HepG2 (cell line): ENCODE data around the gene DOCK10. TPM values are rescaled to one million over a fixed set of nuclear protein-coding genes. Genes with fewer than 3 reads are reported as not detected.

ENCODE experiments used
- ATAC-seq: fragments of 200-7000 bp; cut with Tn5 transposase; 3 replicates; pipeline ENCODE4 v1.9.1; 2020; ENCODE audit warnings: mild to moderate bottlenecking, moderate library complexity
- BruUV-seq: library from RNA; stranded (reverse); fragments of 400-500 nt; replicated peaks from 2 replicates; lab custom pipeline; 2021; lab: Mats Ljungman, UMichigan
- CTCF ChIA-PET: fragments of 300-600 bp; formaldehyde crosslinking; extraction: SDS; loops from one replicate; lab custom pipeline; 2021; ENCODE audit warnings: low total read pairs, inconsistent platforms, low intra/inter-chr PET ratio; lab: Yijun Ruan, JAX
- POLR2A ChIA-PET: fragments of 350-600 bp; sonication (Branson Sonifier 250); formaldehyde crosslinking; loops from one replicate; lab custom pipeline; 2020; ENCODE audit warnings: antibody characterized with exemption, inconsistent platforms; lab: Yijun Ruan, JAX
- DNase-seq: peaks from one replicate; pipeline ENCODE4 v3.0.0-alpha.2; 2015; ENCODE audit warnings: low spot score
- FAIRE-seq: peaks from 3 replicates; lab custom pipeline; 2011; peaks lifted over from hg19 to GRCh38; lab: Jason Lieb, UNC
- H2AFZ ChIP-seq: one replicate; pipeline ENCODE4 v1.6.1; 2011; ENCODE audit warnings: low read length, inconsistent platforms
- H3K27ac ChIP-seq: fragments of 300-600 bp; 3 replicates; pipeline ENCODE4 v1.8.0; 2011; ENCODE audit warnings: mixed run types, mild to moderate bottlenecking, mixed read lengths, low read length, inconsistent platforms; ENCODE audit not compliant: insufficient read depth; ENCODE audit errors: extremely low read length
- H3K27me3 ChIP-seq, 2 experiments: fragments of 200-600 bp in 1 of 2; 2 replicates in 1 of 2; 3 replicates in 1 of 2; pipeline versions ENCODE4 v1.6.0 to v1.8.0; 2011; ENCODE audit warnings: low read length in 2 of 2, mild to moderate bottlenecking in 2 of 2, moderate library complexity in 2 of 2, inconsistent platforms in 1 of 2; ENCODE audit not compliant: insufficient read depth in 2 of 2, control insufficient read depth in 1 of 2
- H3K36me3 ChIP-seq, 2 experiments: fragments of 200-600 bp in 1 of 2; replicated peaks in 1 of 2; 2 replicates in 1 of 2; 3 replicates in 1 of 2; pipeline versions ENCODE4 v1.5.1 to v1.8.0; 2011; ENCODE audit warnings: low read length in 2 of 2, inconsistent platforms in 1 of 2; ENCODE audit not compliant: insufficient read depth in 2 of 2, control insufficient read depth in 1 of 2
- H3K4me1 ChIP-seq: 2 replicates; pipeline ENCODE4 v1.5.1; 2012; ENCODE audit warnings: low read length, inconsistent platforms; ENCODE audit not compliant: insufficient read depth
- H3K4me2 ChIP-seq: 2 replicates; pipeline ENCODE4 v1.6.0; 2011; ENCODE audit warnings: low read depth, low read length, inconsistent platforms
- H3K4me3 ChIP-seq, 3 experiments: fragments of 200-600 bp in 1 of 3; sonication (generic), shearing (Covaris generic) in 1 of 3; replicated peaks in 1 of 3; 2 replicates each; pipeline ENCODE4 v1.5.1; 2011 to 2016; ENCODE audit warnings: low read length in 3 of 3, inconsistent platforms in 2 of 3, low read depth in 2 of 3, mild to moderate bottlenecking in 2 of 3, control low read depth in 1 of 3, mixed read lengths in 1 of 3; ENCODE audit not compliant: insufficient read depth in 1 of 3
- H3K79me2 ChIP-seq: one replicate; pipeline ENCODE4 v1.6.1; 2011; ENCODE audit warnings: low read length, inconsistent platforms; ENCODE audit not compliant: insufficient read depth
- H3K9ac ChIP-seq: 2 replicates; pipeline ENCODE4 v1.6.0; 2011; ENCODE audit warnings: mild to moderate bottlenecking, low read depth, low read length, inconsistent platforms; ENCODE audit not compliant: insufficient read depth
- H3K9me3 ChIP-seq: 2 replicates; pipeline ENCODE4 v1.5.1; 2012; ENCODE audit warnings: mild to moderate bottlenecking, low read length
- H4K20me1 ChIP-seq: 2 replicates; pipeline ENCODE4 v1.6.0; 2011; ENCODE audit warnings: inconsistent platforms, mild to moderate bottlenecking, low read length, moderate library complexity; ENCODE audit not compliant: insufficient read depth
- GLI4 ChIP-seq: sonication (generic); formaldehyde crosslinking; IDR thresholded peaks from 2 replicates; pipeline ENCODE4 v1.5.1; 2020; ENCODE audit warnings: missing genetic modification reagents, mild to moderate bottlenecking, moderate library complexity, borderline replicate concordance
- NCOA1 ChIP-seq: sonication (generic); formaldehyde crosslinking; IDR thresholded peaks from 2 replicates; pipeline ENCODE4 v1.9.0; 2021; ENCODE audit warnings: missing genetic modification reagents
- NFKB2 ChIP-seq: sonication (generic); formaldehyde crosslinking; IDR thresholded peaks from 2 replicates; pipeline ENCODE4 v1.4.0; 2020; ENCODE audit warnings: missing genetic modification reagents, borderline replicate concordance
- ONECUT2 ChIP-seq: sonication (generic); formaldehyde crosslinking; IDR thresholded peaks from 2 replicates; pipeline ENCODE4 v1.4.0; 2020; ENCODE audit warnings: missing genetic modification reagents
- SRY ChIP-seq: sonication (generic); formaldehyde crosslinking; IDR thresholded peaks from 2 replicates; pipeline ENCODE4 v1.8.0; 2022; ENCODE audit warnings: mild to moderate bottlenecking, missing genetic modification reagents
- TCF12 ChIP-seq, 2 experiments: fragments of 450-650 bp in 1 of 2; sonication (generic) in 1 of 2; formaldehyde crosslinking in 1 of 2; IDR thresholded peaks; 2 replicates each; pipeline versions ENCODE4 v1.6.1 to v1.8.0; 2017 to 2022; ENCODE audit warnings: antibody characterized with exemption in 1 of 2, mild to moderate bottlenecking in 1 of 2, missing genetic modification reagents in 1 of 2, moderate library complexity in 1 of 2
- ZNF569 ChIP-seq: sonication (generic); formaldehyde crosslinking; IDR thresholded peaks from 2 replicates; pipeline ENCODE4 v1.5.0; 2020; ENCODE audit warnings: mild to moderate bottlenecking, missing genetic modification reagents, moderate library complexity, borderline replicate concordance
- ZNF609 ChIP-seq: sonication (generic); formaldehyde crosslinking; IDR thresholded peaks from 2 replicates; pipeline ENCODE4 v1.4.0; 2020; ENCODE audit warnings: mild to moderate bottlenecking, missing genetic modification reagents, borderline replicate concordance
- ZNF781 ChIP-seq: sonication (generic); formaldehyde crosslinking; IDR thresholded peaks from 2 replicates; pipeline ENCODE4 v1.5.1; 2020; ENCODE audit warnings: borderline replicate concordance, mild to moderate bottlenecking, missing genetic modification reagents; ENCODE audit errors: not compliant biosample characterization
- WGBS: methylation state at CpG from one replicate; pipeline ENCODE4 v1.1.6; 2017; ENCODE audit warnings: low lambda C conversion rate; 5-methylcytosine and 5-hydroxymethylcytosine counted together
- in situ Hi-C: cut with HindIII; loops from 2 replicates; pipeline ENCODE4 v1.10.0; 2017; ENCODE audit warnings: low pct_unique_long_range_greater_than_20kb; ENCODE audit not compliant: extremely low pct_ligation_motif_present
- intact Hi-C: fragments of 100-400 bp; cut with micrococcal nuclease; formaldehyde crosslinking; loops from one replicate; pipeline ENCODE4 v1.10.0; 2022; ENCODE audit not compliant: unreplicated experiment
- polyA plus RNA-seq, 8 experiments: library from polyadenylated mRNA; depleted of rRNA in 3 of 8; stranded (reverse) in 7 of 8; unstranded in 1 of 8; fragments of >200 nt; fragmentation: Illumina TruSeq in 4 of 8; extraction: Trizol in 4 of 8; gene quantifications; 2 replicates each; pipeline versions ENCODE4 v1.2.1 to v1.2.3, GENCODE V29; 2011 to 2016; ENCODE audit warnings: low read depth in 4 of 8, missing spikeins in 1 of 8, mixed read lengths in 1 of 8; ENCODE audit not compliant: insufficient read depth in 1 of 8
- total RNA-seq, 5 experiments: library from RNA; depleted of rRNA; stranded (reverse); fragments of >200 nt; fragmentation: Illumina TruSeq; extraction: Trizol; gene quantifications; 2 replicates each; pipeline ENCODE4 v1.2.3, GENCODE V29; 2016; ENCODE audit warnings: low read depth in 1 of 5
- TF ChIP-seq, protein P1 (sequence below): sonication (generic); formaldehyde crosslinking; conservative IDR thresholded peaks from 2 replicates; pipeline ENCODE4 v1.4.0; 2020; ENCODE audit warnings: missing genetic modification reagents
- TF ChIP-seq, protein P2 (sequence below): sonication (generic); formaldehyde crosslinking; IDR thresholded peaks from 2 replicates; pipeline ENCODE4 v1.5.0; 2020; ENCODE audit warnings: mild to moderate bottlenecking, missing genetic modification reagents

The DOCK10 gene
- total and polyA plus RNA-seq, 2 of the 13 experiments (the other 11 are each of a cell fraction or from before 2014, with no cell fraction given) = not detected

DNA sequence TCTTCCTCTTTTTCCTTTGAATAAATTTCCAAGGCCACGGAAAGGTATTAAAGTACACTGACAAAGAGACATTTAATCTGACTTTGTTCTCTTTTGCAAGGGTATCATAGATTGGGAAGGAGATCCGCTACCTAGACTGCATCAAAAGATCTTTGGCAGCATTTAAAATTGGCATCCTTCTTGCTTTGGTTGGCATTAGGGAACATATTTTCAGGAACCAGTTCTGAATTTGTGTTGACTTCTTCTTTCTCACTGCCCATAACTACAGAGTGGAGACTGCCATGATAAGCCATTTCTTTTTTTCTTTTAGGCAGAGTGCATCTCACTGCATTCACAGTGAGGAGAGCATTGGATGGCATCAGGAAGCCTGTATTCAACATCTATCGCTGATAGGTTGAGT, 83.4 kb downstream of the DOCK10 start:
- Histone ChIP-seq H3K9ac (no peak overlapping the region), H3K27me3 (no peaks in the 10 kb centered on the region), H3K9me3 (no peaks in the 10 kb centered on the region), H3K4me1 (no peaks in the 10 kb centered on the region), H3K36me3 (no peaks in the 10 kb centered on the region), H3K4me2 (no peak overlapping the region), H3K4me3 (no peak overlapping the region), H3K79me2 (no peaks in the 10 kb centered on the region), H4K20me1 (no peaks in the 10 kb centered on the region), H3K27ac (no peak overlapping the region), H2AFZ (no peak overlapping the region)
- BruUV-seq = no TSS peak
- TF ChIP-seq SRY (CRISPR knock-in tag) = no peak
- TF ChIP-seq ZNF609 (CRISPR knock-in tag) = no peak
- no peak for TF ChIP-seq ZNF569 (CRISPR knock-in tag)
- no peak for TF ChIP-seq ZNF781 (CRISPR knock-in tag)
- TF ChIP-seq NFKB2 (CRISPR knock-in tag) = no peak
- TF ChIP-seq, protein P1, sequence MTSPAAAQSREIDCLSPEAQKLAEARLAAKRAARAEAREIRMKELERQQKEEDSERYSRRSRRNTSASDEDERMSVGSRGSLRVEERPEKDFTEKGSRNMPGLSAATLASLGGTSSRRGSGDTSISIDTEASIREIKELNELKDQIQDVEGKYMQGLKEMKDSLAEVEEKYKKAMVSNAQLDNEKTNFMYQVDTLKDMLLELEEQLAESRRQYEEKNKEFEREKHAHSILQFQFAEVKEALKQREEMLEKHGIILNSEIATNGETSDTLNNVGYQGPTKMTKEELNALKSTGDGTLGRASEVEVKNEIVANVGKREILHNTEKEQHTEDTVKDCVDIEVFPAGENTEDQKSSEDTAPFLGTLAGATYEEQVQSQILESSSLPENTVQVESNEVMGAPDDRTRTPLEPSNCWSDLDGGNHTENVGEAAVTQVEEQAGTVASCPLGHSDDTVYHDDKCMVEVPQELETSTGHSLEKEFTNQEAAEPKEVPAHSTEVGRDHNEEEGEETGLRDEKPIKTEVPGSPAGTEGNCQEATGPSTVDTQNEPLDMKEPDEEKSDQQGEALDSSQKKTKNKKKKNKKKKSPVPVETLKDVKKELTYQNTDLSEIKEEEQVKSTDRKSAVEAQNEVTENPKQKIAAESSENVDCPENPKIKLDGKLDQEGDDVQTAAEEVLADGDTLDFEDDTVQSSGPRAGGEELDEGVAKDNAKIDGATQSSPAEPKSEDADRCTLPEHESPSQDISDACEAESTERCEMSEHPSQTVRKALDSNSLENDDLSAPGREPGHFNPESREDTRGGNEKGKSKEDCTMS (CRISPR knock-in tag) = no peak
- TF ChIP-seq GLI4 = no peak
- no peak for TF ChIP-seq NCOA1 (CRISPR knock-in tag)
- no peak for TF ChIP-seq ONECUT2 (CRISPR knock-in tag)
- TF ChIP-seq, protein P2, sequence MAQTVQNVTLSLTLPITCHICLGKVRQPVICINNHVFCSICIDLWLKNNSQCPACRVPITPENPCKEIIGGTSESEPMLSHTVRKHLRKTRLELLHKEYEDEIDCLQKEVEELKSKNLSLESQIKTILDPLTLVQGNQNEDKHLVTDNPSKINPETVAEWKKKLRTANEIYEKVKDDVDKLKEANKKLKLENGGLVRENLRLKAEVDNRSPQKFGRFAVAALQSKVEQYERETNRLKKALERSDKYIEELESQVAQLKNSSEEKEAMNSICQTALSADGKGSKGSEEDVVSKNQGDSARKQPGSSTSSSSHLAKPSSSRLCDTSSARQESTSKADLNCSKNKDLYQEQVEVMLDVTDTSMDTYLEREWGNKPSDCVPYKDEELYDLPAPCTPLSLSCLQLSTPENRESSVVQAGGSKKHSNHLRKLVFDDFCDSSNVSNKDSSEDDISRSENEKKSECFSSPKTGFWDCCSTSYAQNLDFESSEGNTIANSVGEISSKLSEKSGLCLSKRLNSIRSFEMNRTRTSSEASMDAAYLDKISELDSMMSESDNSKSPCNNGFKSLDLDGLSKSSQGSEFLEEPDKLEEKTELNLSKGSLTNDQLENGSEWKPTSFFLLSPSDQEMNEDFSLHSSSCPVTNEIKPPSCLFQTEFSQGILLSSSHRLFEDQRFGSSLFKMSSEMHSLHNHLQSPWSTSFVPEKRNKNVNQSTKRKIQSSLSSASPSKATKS = no peak
- no peak for TF ChIP-seq TCF12 (IDR thresholded peaks at IDR 0.05)
- no peak for TF ChIP-seq TCF12 (CRISPR knock-in tag; IDR thresholded peaks at IDR 0.05)
- no peak for DNase-seq
- FAIRE-seq = no peak
- no peak for ATAC-seq
- WGBS = 14% methylated on average over 3 of the region's 3 CpGs
- ChIA-PET POLR2A (no interaction called here), CTCF (no interaction called here)
- in situ Hi-C loops = no loop called here
- intact Hi-C loops = no loop called here
